Measurements from ENCODE around the gene GRSF1.

GRSF1 gene

DNA sequence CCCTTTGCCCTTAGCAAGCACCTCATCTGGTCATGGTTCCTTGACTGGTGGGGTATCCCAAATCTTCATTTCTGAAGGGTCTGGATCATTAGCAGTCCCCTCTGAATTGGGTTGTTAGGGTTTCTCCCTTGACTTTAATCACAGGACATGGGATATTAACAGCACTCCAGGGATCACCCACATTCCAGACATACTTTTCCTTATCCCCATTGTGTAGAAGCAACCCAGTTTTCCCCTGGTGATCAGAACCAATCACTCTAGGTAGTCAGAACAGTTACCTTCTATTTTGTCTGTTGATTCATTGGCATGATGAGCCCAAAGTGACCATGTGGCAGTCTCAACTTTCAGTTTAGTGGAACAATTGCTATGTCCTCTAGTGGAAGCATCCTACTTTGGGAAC lies 29.1 kb upstream of the GRSF1 start:
- in situ Hi-C loops (cut with MboI; ENCODE audit: low sequenced_read_pairs, unreplicated experiment): no loop called here
- TF ChIP-seq, protein P1, sequence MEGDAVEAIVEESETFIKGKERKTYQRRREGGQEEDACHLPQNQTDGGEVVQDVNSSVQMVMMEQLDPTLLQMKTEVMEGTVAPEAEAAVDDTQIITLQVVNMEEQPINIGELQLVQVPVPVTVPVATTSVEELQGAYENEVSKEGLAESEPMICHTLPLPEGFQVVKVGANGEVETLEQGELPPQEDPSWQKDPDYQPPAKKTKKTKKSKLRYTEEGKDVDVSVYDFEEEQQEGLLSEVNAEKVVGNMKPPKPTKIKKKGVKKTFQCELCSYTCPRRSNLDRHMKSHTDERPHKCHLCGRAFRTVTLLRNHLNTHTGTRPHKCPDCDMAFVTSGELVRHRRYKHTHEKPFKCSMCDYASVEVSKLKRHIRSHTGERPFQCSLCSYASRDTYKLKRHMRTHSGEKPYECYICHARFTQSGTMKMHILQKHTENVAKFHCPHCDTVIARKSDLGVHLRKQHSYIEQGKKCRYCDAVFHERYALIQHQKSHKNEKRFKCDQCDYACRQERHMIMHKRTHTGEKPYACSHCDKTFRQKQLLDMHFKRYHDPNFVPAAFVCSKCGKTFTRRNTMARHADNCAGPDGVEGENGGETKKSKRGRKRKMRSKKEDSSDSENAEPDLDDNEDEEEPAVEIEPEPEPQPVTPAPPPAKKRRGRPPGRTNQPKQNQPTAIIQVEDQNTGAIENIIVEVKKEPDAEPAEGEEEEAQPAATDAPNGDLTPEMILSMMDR (IDR thresholded peaks at IDR 0.05; ENCODE audit: borderline replicate concordance, control extremely low read depth, extremely low read depth, insufficient read depth, missing control alignments): no peak
- no peak for DNase-seq (ENCODE audit: low spot score)

DNA sequence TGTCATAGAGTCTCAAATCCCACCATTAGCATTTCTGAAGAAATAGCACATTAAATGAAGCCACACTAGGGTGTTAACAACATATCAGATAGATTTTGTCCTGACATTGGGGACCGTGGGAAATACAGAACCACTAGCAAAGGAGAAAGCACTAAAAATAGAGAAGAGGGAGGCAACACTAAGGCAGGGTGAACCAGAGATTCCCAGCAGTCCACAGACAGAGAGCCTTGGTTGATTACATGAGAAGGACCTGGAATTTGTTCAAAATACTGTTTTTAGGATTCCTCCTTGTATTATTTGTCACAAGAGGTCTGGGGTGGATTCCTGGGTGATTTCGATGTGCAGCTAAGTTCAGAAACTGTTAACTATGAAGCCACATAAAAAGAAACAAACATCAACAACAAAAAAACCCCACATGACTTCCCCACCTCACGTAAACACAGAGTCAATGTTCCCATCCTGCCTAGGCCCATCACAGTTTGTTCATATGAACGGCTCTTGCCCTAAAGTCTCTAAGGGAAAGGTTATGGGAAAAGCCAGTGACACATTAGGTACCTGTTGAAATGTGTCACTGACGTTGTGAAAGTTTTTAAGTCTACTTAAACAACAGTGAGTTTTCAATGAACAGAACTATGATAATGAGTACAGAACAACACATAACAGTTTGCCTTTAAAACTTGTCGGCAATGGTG lies 23.6 kb upstream of the GRSF1 start:
- in situ Hi-C loops (cut with MboI; ENCODE audit: low sequenced_read_pairs, unreplicated experiment): no loop called here
- peak; percentile 43 for DNase-seq (ENCODE audit: low spot score)
- TF ChIP-seq, protein P1 (IDR thresholded peaks at IDR 0.05; ENCODE audit: borderline replicate concordance, control extremely low read depth, extremely low read depth, insufficient read depth, missing control alignments): no peak

DNA sequence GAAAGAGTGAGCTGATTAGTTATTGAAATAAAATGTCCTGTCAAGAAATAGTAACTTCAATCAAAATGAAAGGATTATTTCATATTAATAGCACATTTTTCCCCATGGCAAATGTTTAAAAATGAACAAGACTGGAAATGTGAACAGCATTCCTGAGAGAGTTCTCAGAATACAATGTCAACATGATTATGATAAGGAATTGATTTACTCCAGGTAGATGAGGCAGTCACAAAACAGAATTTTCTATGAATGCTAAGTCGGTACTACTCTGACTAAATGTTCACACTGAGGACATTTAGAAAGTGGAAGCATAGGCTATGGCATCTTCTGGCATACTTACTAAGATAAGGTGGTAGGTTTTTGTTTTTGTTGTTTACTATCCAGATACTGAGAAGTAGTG lies 19.4 kb upstream of the GRSF1 start:
- in situ Hi-C loops (cut with MboI; ENCODE audit: low sequenced_read_pairs, unreplicated experiment): no loop called here
- no peak for DNase-seq (ENCODE audit: low spot score)
- TF ChIP-seq, protein P1 (IDR thresholded peaks at IDR 0.05; ENCODE audit: borderline replicate concordance, control extremely low read depth, extremely low read depth, insufficient read depth, missing control alignments): no peak

DNA sequence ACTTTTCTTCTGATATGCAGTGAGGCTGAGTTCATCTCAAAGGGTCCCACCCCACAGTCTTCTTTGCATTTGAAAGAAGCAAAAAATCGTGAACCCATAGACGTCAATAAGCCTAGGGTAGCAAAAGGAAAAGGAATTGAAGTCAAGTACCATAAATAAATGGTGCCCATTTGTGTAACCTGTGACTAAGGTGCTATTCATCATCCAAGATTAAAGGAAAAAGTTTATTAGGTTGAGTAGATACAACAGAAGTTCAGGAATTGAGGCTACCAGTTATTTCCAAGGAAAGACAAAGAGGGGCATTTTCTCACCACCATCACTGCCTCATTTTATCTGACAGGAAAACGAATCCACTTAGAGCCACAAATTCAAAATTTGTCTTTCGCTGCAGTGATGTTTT lies 18.8 kb upstream of the GRSF1 start:
- in situ Hi-C loops (cut with MboI; ENCODE audit: low sequenced_read_pairs, unreplicated experiment): no loop called here
- DNase-seq (ENCODE audit: low spot score): no peak
- TF ChIP-seq, protein P1 (IDR thresholded peaks at IDR 0.05; ENCODE audit: borderline replicate concordance, control extremely low read depth, extremely low read depth, insufficient read depth, missing control alignments): no peak

DNA sequence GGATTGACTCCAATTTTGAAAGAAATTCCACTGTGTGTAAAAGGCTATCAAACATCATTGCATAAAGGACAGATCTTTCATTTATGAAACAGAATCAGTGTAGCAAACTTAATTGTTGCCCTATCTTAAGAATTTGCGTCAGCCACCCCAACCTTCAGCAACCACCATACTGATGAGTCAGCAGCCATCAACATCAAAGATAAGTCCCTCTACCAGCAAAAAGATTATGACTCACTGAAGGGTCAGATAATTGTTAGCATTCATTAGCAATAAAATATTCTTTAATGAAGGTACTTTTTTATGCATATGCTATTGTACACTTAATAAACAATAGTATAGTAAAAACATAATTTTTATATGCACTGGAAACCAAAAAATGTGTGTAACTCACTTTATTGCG lies 15.8 kb upstream of the GRSF1 start:
- TF ChIP-seq, protein P1 (IDR thresholded peaks at IDR 0.05; ENCODE audit: borderline replicate concordance, control extremely low read depth, extremely low read depth, insufficient read depth, missing control alignments): no peak
- in situ Hi-C loops (cut with MboI; ENCODE audit: low sequenced_read_pairs, unreplicated experiment): no loop called here

DNA sequence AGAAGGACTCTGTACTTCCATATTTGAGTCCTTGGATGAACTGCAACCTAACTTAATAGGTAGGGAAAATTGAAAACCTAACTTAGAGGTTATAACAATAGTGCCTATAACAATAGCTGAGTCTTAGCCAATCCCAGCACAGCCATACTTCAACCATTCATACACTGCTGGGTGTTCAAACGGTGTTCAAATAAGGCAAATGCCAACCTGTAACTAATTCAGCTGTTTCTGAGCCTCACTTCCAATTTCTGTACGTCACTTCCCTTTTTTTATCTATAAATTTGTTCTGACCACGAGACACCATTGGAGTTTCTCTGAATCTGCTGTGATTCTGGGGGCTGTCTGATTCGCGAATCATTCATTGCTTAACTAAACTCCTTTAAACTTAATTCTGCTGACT lies 9.6 kb upstream of the GRSF1 start:
- no peak for DNase-seq (ENCODE audit: low spot score)
- in situ Hi-C loops (cut with MboI; ENCODE audit: low sequenced_read_pairs, unreplicated experiment): no loop called here
- TF ChIP-seq, protein P1 (IDR thresholded peaks at IDR 0.05; ENCODE audit: borderline replicate concordance, control extremely low read depth, extremely low read depth, insufficient read depth, missing control alignments): no peak

More for the DNA sequence above, 15.8 kb upstream of the GRSF1 start:
- DNase-seq (ENCODE audit: low spot score): no peak
